ENCODE data around the gene CIAO3. TPM values are rescaled to one million over a fixed set of nuclear protein-coding genes. Genes with fewer than 3 reads are reported as not detected.

The CIAO3 gene
- total RNA-seq, 2 donors from 2014 or later, result 41.4 to 43.3 TPM

GRCh38 chr16:770411-770810 lies 29.6 kb upstream of the CIAO3 start:
- H3K36me3 ChIP-seq (ENCODE audit: control insufficient read depth, insufficient read depth, low read length), result no peaks in the 10 kb centered on the region
- no peaks in the 10 kb centered on the region for H3K9me3 ChIP-seq (ENCODE audit: control insufficient read depth, low read length)
- Mint-ChIP-seq H3K9me3 (no peaks in the 10 kb centered on the region), H3K4me1 (no peaks in the 10 kb centered on the region), H3K27ac (no peak overlapping the region), H3K36me3 (ENCODE audit: low read depth) (no peaks in the 10 kb centered on the region), H3K4me3 (no peak overlapping the region), H3K27me3 (ENCODE audit: insufficient read depth) (no peaks in the 10 kb centered on the region)
- no peak overlapping the region for H3K27ac ChIP-seq (ENCODE audit: low read depth, low read length)
- no peak overlapping the region for H3K4me3 ChIP-seq (ENCODE audit: low read length)
- no peaks in the 10 kb centered on the region for H3K4me1 ChIP-seq (ENCODE audit: control insufficient read depth, insufficient read depth, low read length)
- H3K9ac ChIP-seq (ENCODE audit: extremely low read depth, low read length, poor library complexity, severe bottlenecking), result no peak overlapping the region
- WGBS, 2 experiments (ENCODE audit: insufficient coverage in 1 of 2, insufficient read length in 1 of 2), result 93% methylated on average over 6 of the region's 13 CpGs; no CpG with 5 or more reads in 1 of the 2 experiments
- TF ChIP-seq CTCF (conservative IDR thresholded peaks at IDR 0.05), result no peak
- H3K27me3 ChIP-seq (ENCODE audit: control insufficient read depth, insufficient read depth, low read length, poor library complexity, severe bottlenecking), result no peaks in the 10 kb centered on the region
- DNase-seq, result no peak

- Histone ChIP-seq H3K27ac (ENCODE audit: low read depth, low read length) (no peak overlapping the region), H3K27me3 (ENCODE audit: control insufficient read depth, insufficient read depth, low read length, poor library complexity, severe bottlenecking) (no peaks in the 10 kb centered on the region), H3K4me1 (ENCODE audit: control insufficient read depth, insufficient read depth, low read length) (no peaks in the 10 kb centered on the region), H3K9ac (ENCODE audit: extremely low read depth, low read length, poor library complexity, severe bottlenecking) (no peak overlapping the region), H3K4me3 (ENCODE audit: low read length) (no peak overlapping the region), H3K9me3 (ENCODE audit: control insufficient read depth, low read length) (no peaks in the 10 kb centered on the region), H3K36me3 (ENCODE audit: control insufficient read depth, insufficient read depth, low read length) (no peaks in the 10 kb centered on the region)
- H3K27ac Mint-ChIP-seq, result no peak overlapping the region
- no peak for TF ChIP-seq CTCF (conservative IDR thresholded peaks at IDR 0.05)
- H3K4me3 Mint-ChIP-seq, result no peak overlapping the region
- no peak for DNase-seq
- WGBS, 2 experiments (ENCODE audit: insufficient coverage in 1 of 2, insufficient read length in 1 of 2), result 90 to 93% methylated on average over 7 to 19 of the region's 19 CpGs
- H3K9me3 Mint-ChIP-seq, result no peaks in the 10 kb centered on the region
- no peaks in the 10 kb centered on the region for H3K4me1 Mint-ChIP-seq
- H3K27me3 Mint-ChIP-seq (ENCODE audit: insufficient read depth), result no peaks in the 10 kb centered on the region
- H3K36me3 Mint-ChIP-seq (ENCODE audit: low read depth), result no peaks in the 10 kb centered on the region
These were observed 29.1 kb upstream of the CIAO3 start for GRCh38 chr16:769934-770333.

GRCh38 chr16:769184-769784 lies 28.5 kb upstream of the CIAO3 start:
- no peak for DNase-seq
- TF ChIP-seq CTCF (conservative IDR thresholded peaks at IDR 0.05), result no peak
- no peaks in the 10 kb centered on the region for H3K4me1 ChIP-seq (ENCODE audit: control insufficient read depth, insufficient read depth, low read length)
- no peak overlapping the region for H3K4me3 ChIP-seq (ENCODE audit: low read length)
- no peaks in the 10 kb centered on the region for H3K9me3 Mint-ChIP-seq
- no peaks in the 10 kb centered on the region for H3K36me3 ChIP-seq (ENCODE audit: control insufficient read depth, insufficient read depth, low read length)
- H3K4me1 Mint-ChIP-seq, result no peaks in the 10 kb centered on the region
- H3K4me3 Mint-ChIP-seq, result no peak overlapping the region
- no peaks in the 10 kb centered on the region for H3K27me3 Mint-ChIP-seq (ENCODE audit: insufficient read depth)
- no peaks in the 10 kb centered on the region for H3K36me3 Mint-ChIP-seq (ENCODE audit: low read depth)
- WGBS, 2 experiments (ENCODE audit: insufficient coverage in 1 of 2, insufficient read length in 1 of 2), result 90 to 100% methylated on average over 1 to 15 of the region's 20 CpGs
- H3K27ac ChIP-seq (ENCODE audit: low read depth, low read length), result no peak overlapping the region
- no peak overlapping the region for H3K27ac Mint-ChIP-seq
- no peaks in the 10 kb centered on the region for H3K27me3 ChIP-seq (ENCODE audit: control insufficient read depth, insufficient read depth, low read length, poor library complexity, severe bottlenecking)
- no peak overlapping the region for H3K9ac ChIP-seq (ENCODE audit: extremely low read depth, low read length, poor library complexity, severe bottlenecking)
- no peaks in the 10 kb centered on the region for H3K9me3 ChIP-seq (ENCODE audit: control insufficient read depth, low read length)
